CD1c-positive myeloid dendritic cell (primary cell): Measurements from ENCODE around the gene PARVA.
A peak's percentile ranks its signal among the peaks of the same experiment; 100 is the strongest.
"Not testable (repeated sequence)": the region's sequence is repeated elsewhere in the genome, so short reads cannot be mapped to it uniquely, and the experiment has no call there.

Experiments
- DNase-seq: peaks from one replicate; pipeline ENCODE4 v3.0.0-alpha.2; 2016; ENCODE audit errors: extremely low spot score

PARVA gene, protein sequence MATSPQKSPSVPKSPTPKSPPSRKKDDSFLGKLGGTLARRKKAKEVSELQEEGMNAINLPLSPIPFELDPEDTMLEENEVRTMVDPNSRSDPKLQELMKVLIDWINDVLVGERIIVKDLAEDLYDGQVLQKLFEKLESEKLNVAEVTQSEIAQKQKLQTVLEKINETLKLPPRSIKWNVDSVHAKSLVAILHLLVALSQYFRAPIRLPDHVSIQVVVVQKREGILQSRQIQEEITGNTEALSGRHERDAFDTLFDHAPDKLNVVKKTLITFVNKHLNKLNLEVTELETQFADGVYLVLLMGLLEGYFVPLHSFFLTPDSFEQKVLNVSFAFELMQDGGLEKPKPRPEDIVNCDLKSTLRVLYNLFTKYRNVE

GRCh38 chr11:12377106-12377823 is at the start of gene PARVA:
PARVA (plus strand) TSS chr11:12377571; CDS start chr11:12377648, 77 bp downstream.
- DNase-seq, result no peak

DNA sequence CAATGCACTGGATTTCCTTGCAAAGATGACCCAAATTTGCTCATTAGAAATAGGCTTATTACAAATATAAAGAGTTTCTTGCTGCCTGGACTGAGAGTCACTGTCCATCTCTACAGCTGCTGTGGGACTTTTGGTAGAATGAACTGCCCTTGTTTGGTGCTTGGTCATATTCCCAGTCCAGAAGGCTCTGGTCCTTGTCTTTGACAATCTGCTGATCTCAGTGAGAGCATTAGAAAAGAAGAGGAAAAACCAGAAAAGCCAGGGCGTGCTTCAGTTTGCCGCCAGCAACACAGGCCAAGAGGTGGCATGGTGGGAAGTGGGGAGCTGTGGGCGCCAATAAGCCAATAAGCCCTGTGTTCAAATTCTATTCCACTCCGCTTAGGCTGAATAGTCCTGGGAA is 48.2 kb upstream of the PARVA start:
- no peak for DNase-seq

DNA sequence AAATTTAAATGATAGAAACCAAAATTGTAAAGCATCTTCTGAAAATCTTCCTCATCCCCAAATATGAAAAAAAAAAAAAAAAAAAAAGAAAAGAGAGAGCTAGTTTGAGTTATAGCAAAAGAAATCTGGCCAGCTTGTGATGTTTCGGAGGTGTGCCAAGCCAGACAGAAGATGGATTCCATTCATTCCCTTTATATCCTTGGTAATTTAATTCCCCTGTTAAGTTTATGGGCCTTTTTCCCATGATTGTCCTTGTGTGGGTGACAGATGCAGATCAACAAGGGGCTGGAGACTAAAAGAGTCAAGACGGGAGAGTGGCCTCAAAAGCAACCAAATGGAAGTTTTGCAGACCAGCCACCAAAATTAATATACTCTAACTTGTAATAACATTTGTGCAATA is 47.6 kb upstream of the PARVA start:
- no peak for DNase-seq

DNA sequence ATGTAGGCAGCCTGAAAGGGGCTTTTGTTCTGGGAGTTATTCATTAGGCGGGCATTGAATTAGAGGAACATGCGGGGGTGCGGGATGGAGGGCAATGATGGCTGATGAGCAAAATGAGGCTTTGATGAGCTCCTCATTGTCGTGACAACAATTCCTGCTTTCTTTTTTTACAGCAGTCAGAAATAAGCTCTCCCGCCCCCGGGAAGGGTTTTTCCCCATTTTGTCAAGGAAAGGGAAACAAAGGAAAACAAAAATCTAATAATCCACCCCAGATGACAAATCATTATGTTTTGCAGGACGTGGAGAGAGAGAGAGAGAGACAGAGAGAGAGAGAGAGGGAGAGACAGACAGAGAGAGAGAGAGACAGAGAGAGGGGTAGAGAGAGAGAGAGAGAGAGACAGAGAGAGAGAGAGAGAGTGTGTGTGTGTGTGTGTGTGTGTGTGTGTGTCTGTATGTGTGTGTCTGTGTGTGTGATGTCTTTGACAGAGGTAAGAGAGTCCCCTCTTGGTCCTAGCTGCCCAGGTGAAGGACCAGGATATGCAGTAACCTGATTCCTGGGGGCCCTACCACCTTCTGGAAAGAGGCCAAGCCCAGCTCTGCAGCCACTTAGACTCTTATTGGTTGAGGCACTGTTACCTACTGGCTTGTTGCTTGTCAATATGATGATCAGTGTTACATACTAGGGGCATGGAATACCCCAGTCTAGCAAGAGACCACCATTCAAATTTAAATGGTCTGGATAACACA is 46.7 kb upstream of the PARVA start:
- no peak for DNase-seq

DNA sequence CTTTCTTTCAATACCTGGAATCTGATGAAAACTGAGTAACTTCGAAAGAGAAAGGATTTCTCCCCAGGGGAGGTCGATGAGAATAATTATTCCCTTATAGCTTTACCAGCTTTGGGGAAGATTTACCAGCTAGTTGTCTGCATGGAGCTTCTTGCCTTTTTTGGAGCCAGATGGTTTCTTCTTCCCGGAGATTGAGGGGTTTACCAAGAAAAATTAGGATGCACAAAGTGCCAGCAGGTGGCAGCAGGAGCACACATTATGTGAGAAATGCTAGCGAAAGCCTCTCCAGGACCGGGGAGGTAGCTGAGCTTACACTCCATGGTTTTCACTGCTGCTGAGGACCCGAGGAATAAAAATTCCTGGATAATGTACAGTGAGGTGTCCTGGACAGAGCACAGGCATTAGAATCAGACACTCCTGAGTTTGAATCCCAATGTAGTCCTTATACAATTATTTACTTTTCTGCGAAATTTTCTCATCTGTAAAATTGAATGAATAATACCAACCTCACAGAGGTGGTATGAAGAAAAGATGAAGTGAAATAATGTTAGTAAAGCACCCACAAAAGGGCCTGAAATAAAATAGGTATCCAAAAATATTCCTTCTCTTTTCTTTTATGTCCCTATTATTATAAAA is 46.0 kb upstream of the PARVA start:
- DNase-seq, result peak; percentile 65

DNA sequence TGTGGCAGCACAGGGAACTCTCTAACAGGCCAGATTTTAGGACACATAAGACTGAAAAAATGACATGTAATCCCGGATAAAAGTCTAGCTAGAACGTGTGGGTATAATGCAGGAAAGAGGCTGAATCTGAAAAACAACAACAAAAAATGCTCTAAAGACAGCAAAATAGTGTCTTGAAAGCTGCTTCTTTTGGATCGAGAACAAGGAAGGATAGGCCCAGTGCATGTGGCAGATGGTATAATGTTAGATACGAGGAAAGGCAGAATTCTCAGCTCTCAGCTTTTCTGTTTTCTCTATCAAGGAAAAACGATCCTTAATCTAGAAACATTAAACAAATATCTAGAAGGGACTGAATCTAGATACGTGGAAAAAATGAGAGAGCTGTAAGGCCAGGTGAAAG is 33.8 kb upstream of the PARVA start:
- no peak for DNase-seq

DNA sequence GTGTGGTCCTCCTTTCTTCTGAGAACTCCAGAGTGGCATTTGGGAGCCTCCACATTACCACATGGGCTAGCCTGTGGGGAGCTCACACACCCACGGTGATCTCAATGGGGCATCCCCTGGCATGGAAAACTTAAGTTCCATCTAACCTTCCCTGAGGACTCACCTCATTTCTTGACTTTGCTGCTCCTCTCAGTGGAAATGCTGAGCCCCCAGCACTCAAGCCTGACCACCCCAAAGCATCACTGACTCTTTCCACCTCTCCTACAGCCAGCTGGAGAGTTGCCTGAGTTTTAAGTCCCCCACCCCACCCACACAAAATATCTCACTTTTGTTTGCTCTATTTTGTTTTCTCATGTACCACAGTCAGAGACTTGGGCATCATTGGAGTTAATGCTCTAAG is 23.8 kb upstream of the PARVA start:
- no peak for DNase-seq

DNA sequence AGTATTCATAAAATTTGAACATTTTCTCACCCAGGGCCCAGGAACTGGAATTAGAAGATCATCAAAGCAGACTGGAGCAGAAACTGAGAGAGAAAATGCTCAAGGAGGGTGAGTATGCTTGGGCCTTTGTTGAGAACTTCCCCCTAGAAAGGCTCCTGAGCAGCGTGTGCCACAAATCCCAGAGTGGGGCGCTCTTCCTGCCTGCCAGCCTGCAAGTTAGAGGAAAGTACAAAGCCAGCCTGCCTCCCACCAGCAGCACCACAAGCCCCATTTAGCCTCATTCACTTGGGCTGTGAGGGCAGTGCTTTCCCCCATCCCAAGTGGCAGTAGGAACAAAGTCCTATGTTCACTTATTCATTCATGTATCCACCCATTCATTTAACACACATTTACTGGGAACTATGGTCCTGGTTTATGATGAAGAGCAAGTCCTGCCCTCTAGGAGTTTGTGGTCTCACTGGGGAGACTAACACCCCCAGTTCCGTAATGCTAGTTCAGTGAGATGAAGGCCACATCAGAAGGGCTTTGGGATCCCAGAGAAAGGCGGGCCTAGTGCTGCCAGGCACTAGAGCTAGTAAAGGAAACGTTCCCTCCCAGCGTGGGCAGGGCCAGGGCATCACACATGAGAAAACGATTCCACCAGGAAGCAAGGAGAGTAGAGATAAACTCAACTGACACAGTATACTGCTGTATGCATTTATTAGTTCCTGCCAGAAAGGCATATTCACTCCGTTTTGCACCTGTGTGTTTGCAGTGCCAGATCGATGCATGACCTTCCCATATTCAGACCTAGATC is 22.4 kb upstream of the PARVA start:
- no peak for DNase-seq

GRCh38 chr11:12356944-12357655 is 20.3 kb upstream of the PARVA start:
- no peak for DNase-seq

GRCh38 chr11:12357697-12358096 is 19.7 kb upstream of the PARVA start:
- DNase-seq, result not testable (repeated sequence)

DNA sequence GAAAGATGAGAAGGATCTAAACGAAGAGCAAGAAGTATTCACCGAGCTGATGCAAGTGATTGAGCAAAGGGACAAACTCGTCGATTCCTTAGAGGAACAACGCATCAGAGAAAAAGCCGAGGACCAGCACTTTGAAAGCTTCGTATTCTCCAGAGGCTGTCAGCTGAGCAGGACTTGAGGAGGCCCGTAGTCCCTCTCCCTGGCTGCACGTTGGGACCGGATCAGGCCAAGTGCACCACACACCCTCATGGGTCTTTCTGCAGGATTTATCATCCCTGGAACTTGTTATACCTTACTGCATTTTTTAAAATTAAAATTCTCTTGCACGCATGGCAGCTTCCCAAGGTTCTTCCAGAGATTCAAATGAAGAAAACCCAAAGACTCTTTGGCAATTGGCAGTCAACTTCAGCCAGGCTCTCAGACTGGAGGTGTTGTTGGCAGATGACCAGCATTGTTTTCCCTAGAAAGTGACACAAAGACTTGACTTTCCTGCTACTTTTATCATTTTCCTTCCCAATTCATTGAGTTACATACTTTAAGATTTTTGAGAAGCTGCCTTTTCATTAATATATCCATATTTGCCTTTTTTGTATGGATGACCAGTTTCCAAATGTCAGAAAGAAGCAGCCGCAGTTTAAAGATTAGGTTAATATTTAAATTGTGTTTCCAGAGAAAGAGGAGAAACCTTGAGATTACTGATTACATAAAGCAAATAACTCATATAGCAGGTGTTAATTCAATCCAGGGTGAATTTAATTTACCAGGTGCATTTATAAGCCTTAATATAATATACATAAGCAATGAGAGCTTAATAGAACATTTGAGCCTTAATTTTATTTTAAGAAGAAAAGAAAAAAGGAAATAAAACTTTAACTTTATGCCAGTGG is 18.8 kb upstream of the PARVA start:
- DNase-seq, result no peak

- DNase-seq, result no peak
Observed at GRCh38 chr11:12359761-12360160, 17.6 kb upstream of the PARVA start.

DNA sequence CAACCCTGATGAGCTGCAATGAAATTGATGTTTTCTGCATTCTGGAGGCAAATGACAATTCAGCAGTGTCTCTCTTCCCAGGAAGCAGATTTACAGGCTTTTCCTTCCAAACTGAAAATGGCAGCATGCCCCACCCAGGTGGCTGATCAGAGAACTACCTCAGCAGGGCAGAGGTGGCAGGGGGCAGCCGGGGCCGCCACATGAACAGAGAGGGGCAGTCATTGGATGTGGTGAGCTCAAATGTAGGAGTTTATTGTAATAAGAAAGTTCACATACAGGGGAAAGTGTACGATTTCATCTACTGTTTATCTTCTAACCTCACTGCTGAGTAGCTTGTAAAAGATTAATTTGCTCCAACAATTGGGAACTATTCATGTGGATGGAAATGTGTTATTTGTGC is 15.7 kb upstream of the PARVA start:
- no peak for DNase-seq

DNA sequence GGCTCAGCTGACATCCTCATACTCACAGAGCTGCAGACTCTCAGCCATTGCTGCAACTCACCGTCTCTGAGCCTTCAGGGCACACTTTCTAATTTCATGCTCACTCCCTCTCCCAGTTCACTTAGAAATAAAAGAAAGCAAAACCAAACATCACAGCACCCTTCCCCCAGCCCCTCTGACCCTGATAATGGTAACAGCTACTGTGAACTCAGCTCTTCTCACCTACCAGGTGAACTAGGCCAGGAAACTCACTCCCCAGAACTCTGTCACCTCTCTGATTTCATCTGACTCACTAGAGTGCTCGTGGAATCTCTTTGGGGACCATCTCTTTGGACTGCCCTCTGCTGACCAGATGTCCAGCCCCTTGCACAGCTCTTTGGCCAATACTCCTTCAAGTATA is 14.5 kb upstream of the PARVA start:
- DNase-seq, result no peak

DNA sequence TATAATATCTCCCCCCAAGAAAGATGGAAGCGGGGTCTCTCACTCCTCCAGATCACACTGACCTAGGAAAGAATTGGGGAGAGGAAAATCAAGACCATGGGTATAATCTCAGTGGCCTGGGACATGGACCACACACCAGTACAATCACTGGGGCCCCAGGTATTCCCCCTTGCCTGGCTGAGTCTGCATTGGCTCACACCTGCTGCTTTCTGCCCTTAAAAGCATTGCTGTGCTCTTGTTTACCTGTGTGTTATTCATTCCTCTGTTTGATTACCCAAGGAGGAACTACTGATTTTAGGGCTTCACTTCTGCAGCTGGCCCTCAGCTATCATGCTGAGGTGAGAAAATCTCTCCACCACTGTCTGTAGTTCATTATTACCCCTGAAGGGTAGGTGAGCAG is 14.0 kb upstream of the PARVA start:
- no peak for DNase-seq

DNA sequence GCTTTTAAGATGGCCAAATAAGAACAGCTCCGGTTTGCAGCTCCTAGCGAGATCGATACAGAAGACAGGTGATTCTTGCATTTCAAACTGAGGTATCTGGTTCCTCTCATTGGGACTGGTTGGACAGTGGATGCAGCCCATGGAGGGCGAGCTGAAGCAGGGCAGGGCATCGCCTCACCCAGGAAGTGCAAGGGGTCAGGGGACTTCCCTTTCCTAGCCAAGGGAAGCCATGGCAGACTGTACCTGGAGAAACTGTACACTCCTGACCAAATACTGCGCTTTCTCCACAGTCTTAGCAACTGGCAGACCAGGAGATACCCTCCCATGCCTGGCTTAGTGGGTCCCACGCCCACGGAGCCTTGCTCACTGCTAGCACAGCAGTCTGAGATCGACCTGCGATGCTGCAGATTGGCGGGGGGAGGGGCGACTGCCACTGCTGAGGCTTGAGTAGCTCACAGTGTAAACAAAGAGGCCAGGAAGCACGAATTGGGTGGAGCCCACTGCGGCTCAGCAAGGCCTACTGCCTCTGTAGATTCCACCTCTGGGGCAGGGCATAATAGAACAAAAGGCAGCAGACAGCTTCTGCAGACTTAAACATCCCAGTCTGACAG is 11.3 kb upstream of the PARVA start:
- DNase-seq, result not testable (repeated sequence)

DNA sequence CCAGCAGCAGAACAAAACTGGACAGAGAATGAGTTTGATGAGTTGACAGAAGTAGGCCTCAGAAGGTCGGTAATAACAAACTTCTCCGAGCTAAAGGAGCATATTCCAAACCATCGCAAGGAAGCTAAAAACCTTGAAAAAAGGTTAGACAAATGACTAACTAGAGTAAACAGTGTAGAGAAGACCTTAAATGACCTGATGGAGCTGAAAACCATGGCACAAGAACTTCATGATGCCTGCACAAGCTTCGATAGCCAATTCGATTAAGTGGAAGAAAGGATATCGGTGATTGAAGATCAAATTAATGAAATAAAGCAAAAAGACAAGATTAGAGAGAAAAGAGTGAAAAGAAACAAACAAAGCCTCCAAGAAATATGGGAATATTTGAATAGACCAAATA is 10.3 kb upstream of the PARVA start:
- DNase-seq, result not testable (repeated sequence)

GRCh38 chr11:12372111-12372510 is 5.3 kb upstream of the PARVA start:
- no peak for DNase-seq

DNA sequence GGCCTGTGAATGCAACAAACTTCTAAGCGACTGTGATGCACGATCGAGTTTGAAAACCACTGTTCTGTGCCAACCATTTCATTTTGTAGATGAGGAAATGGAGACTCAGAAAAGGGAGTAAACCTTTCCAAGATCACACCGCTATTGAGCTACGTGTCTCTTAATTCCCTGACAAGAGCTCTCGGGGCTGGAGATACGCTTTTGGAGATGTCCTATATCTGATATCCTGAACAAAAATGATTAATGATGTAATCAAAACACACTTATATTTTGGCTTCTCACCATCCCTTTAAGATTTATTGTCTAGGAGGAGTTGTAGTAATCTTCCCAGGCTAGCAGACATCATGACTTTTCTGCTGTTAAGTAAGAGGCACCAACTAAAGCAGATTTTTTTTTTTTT is 1.7 kb upstream of the PARVA start:
- DNase-seq, result no peak
